ENCODE data around the gene DACH1. TPM values are rescaled to one million over a fixed set of nuclear protein-coding genes. Genes with fewer than 3 reads are reported as not detected.

The DACH1 gene
- polyA plus RNA-seq, 3 donors = 0.03 to 0.69 (median 0.26) TPM

DNA sequence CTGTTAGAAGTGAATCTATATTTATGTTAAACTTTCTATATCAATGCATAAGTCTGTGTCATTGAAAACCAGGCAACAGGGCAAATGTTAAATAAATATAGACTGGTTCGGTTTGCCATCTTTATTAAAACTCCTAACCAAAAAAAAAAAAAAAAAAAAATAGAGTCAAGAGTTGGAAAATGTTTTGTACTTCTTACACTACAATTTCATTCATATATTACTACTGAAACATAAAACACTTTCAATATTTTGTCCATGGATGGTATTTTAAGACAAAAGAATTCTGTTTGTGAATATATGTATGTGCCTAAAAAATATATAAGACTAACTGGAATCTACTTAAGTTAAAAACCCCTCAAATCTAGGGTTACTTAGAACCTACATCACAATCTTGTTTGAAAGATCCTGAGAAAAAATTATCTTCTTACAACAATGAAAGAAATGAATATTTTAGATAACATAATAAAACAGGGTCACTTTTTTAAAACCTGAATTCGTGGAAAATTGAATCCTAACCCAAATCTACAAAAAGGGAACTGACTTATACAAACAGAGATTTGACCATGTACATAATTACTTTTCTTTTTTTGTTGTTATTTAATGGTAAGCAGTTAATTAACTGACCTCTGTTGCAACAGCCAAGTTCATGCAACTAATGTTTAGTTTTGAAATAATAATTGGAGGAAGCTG is 5.1 kb downstream of the DACH1 start:
- intact Hi-C loops (cut with micrococcal nuclease) = loop anchor here in 1 of 2 donors (10.0 kb wide), 1 partner anchor 567 kb away; no protein-coding TSS in a partner anchor
- Histone ChIP-seq H4K20me1 (ENCODE audit: insufficient read depth, low read length) (no peaks in the 10 kb centered on the region), H3K27ac (ENCODE audit: low read depth in 1 of 2, low read length in 2 of 2) (no peak overlapping the region), H3K79me2 (ENCODE audit: insufficient read depth, low read length) (peaks cover 80% of the 10 kb centered on the region), H3K9ac (ENCODE audit: insufficient read depth, low read length, poor library complexity, severe bottlenecking) (no peak overlapping the region), H2AFZ (ENCODE audit: insufficient read depth, low read depth, low read length, poor library complexity, severe bottlenecking) (peak overlapping the region; percentile 4), H3K4me1 (ENCODE audit: control insufficient read depth in 1 of 2, insufficient read depth in 2 of 2, low read length in 2 of 2) (peaks cover 4 to 27% of the 10 kb centered on the region in 2 donors), H3K9me3 (replicated peaks in 1 of 2; ENCODE audit: control insufficient read depth in 1 of 2, insufficient read depth in 1 of 2, low read length in 2 of 2) (no peaks in the 10 kb centered on the region), H3K4me2 (replicated peaks; ENCODE audit: extremely low read depth, low read length, poor library complexity, severe bottlenecking) (peak overlapping the region; percentile 13), H3K4me3 (replicated peaks in 1 of 3; ENCODE audit: low read depth in 2 of 3, low read length in 3 of 3) (no peak overlapping the region), H3K27me3 (ENCODE audit: control insufficient read depth in 2 of 2, insufficient read depth in 2 of 2, low read length in 2 of 2) (no peaks in the 10 kb centered on the region), H3K36me3 (replicated peaks in 1 of 2; ENCODE audit: control insufficient read depth in 1 of 2, insufficient read depth in 2 of 2, low read length in 2 of 2) (no peaks in the 10 kb centered on the region)
- H3K36me3 Mint-ChIP-seq = no peaks in the 10 kb centered on the region
- WGBS (ENCODE audit: insufficient coverage) = no CpG with 5 or more reads among the region's 2 CpGs
- peaks cover 0 to 2% (median 0%) of the 10 kb centered on the region in 7 donors for H3K9me3 Mint-ChIP-seq
- TF ChIP-seq, protein P1, sequence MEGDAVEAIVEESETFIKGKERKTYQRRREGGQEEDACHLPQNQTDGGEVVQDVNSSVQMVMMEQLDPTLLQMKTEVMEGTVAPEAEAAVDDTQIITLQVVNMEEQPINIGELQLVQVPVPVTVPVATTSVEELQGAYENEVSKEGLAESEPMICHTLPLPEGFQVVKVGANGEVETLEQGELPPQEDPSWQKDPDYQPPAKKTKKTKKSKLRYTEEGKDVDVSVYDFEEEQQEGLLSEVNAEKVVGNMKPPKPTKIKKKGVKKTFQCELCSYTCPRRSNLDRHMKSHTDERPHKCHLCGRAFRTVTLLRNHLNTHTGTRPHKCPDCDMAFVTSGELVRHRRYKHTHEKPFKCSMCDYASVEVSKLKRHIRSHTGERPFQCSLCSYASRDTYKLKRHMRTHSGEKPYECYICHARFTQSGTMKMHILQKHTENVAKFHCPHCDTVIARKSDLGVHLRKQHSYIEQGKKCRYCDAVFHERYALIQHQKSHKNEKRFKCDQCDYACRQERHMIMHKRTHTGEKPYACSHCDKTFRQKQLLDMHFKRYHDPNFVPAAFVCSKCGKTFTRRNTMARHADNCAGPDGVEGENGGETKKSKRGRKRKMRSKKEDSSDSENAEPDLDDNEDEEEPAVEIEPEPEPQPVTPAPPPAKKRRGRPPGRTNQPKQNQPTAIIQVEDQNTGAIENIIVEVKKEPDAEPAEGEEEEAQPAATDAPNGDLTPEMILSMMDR (IDR thresholded peaks at IDR 0.05) = no peak
- H3K27ac Mint-ChIP-seq = peak overlapping the region in 1 of 7 donors; percentile 31
- no peak for DNase-seq
- no peak overlapping the region for H3K4me3 Mint-ChIP-seq
- peaks cover 2 to 3% (median 3%) of the 10 kb centered on the region in 3 donors for H3K27me3 Mint-ChIP-seq (ENCODE audit: low read depth in 3 of 3)
- peaks cover 37% of the 10 kb centered on the region for H3K4me1 Mint-ChIP-seq

DNA sequence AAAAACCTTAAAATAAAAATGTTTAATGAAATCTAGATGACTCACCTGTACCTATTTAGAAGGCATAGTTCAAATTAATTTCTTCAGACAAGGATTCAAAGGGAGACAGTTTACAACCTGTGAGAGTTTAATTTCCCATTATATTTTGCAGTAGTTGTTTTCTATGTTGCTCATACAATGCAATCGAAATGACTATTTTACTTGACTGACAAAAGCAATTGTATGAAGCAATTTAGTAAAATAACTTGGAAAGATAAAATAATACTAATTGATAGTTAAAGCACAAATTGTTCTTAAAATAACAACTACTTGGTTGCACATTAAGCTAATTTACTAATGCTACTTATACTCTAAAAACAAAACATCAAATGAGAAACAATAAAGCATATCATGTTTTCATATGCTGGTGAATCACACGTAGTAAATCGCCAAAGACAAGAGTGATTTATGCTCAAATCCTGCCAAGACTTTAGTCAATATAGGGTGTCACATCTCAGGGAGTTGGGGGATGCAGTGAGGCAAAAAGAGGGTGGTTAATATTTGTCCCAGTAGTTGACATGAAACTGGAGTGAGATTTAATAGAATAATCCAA is 6.4 kb downstream of the DACH1 start:
- intact Hi-C loops (cut with micrococcal nuclease) = loop anchor here in 1 of 2 donors (10.0 kb wide), 1 partner anchor 566 kb away; no protein-coding TSS in a partner anchor
- Mint-ChIP-seq H3K4me1 (peaks cover 40% of the 10 kb centered on the region), H3K4me3 (no peak overlapping the region)

More for the DNA sequence above, 6.4 kb downstream of the DACH1 start:
- peaks cover 4 to 27% of the 10 kb centered on the region in 2 donors for H3K4me1 ChIP-seq (ENCODE audit: control insufficient read depth in 1 of 2, insufficient read depth in 2 of 2, low read length in 2 of 2)
- H3K36me3 ChIP-seq (replicated peaks in 1 of 2; ENCODE audit: control insufficient read depth in 1 of 2, insufficient read depth in 2 of 2, low read length in 2 of 2) = no peaks in the 10 kb centered on the region
- H3K9ac ChIP-seq (ENCODE audit: insufficient read depth, low read length, poor library complexity, severe bottlenecking) = no peak overlapping the region
- H3K27me3 ChIP-seq (ENCODE audit: control insufficient read depth in 2 of 2, insufficient read depth in 2 of 2, low read length in 2 of 2) = no peaks in the 10 kb centered on the region
- no peak overlapping the region for H3K4me3 ChIP-seq (replicated peaks in 1 of 3; ENCODE audit: low read depth in 2 of 3, low read length in 3 of 3)
- no peak for DNase-seq
- no peaks in the 10 kb centered on the region for H3K9me3 ChIP-seq (replicated peaks in 1 of 2; ENCODE audit: control insufficient read depth in 1 of 2, insufficient read depth in 1 of 2, low read length in 2 of 2)
- 0% methylated on average over 1 of the region's 3 CpGs for WGBS (ENCODE audit: insufficient coverage)
- H2AFZ ChIP-seq (ENCODE audit: insufficient read depth, low read depth, low read length, poor library complexity, severe bottlenecking) = peak overlapping the region; percentile 14
- H3K27ac ChIP-seq (ENCODE audit: low read depth in 1 of 2, low read length in 2 of 2) = no peak overlapping the region
- no peak overlapping the region for H3K27ac Mint-ChIP-seq
- TF ChIP-seq, protein P1 (IDR thresholded peaks at IDR 0.05) = no peak
- peaks cover 75% of the 10 kb centered on the region for H3K79me2 ChIP-seq (ENCODE audit: insufficient read depth, low read length)
- no peak overlapping the region for H3K4me2 ChIP-seq (replicated peaks; ENCODE audit: extremely low read depth, low read length, poor library complexity, severe bottlenecking)
- H3K9me3 Mint-ChIP-seq = peaks cover 0 to 2% (median 0%) of the 10 kb centered on the region in 7 donors
- no peaks in the 10 kb centered on the region for H4K20me1 ChIP-seq (ENCODE audit: insufficient read depth, low read length)
- no peaks in the 10 kb centered on the region for H3K36me3 Mint-ChIP-seq
- peaks cover 2 to 3% (median 2%) of the 10 kb centered on the region in 3 donors for H3K27me3 Mint-ChIP-seq (ENCODE audit: low read depth in 3 of 3)

Data from CD14-positive monocyte (primary cell).